ENCODE data around the gene FMNL2. TPM values are rescaled to one million over a fixed set of nuclear protein-coding genes. Genes with fewer than 3 reads are reported as not detected.

FMNL2 gene
- total and polyA plus RNA-seq, 10 donors: 8.8 to 59.3 (median 33.5) TPM

DNA sequence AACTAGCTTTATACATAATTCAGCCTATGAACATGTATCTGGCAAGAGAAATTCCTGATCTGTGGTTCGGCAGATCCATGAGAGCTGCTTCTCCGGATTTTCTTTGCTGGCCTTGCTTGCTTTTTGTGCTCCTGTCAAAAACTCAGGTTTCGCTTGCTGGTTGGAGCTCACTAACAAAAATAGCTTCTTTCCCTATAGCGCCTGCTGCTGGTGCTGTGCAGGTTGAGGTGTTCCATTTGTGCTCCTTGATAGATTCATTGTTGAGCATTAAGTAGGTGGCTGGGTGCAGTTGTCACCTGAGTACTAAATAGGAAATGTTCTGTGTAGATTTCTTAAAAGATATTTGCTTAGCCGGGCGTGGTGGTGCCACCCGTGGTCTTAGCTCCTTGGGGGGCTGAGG is 234.2 kb downstream of the FMNL2 start:
- no peak for TF ChIP-seq POLR2AphosphoS5 (IDR thresholded peaks at IDR 0.05)
- TF ChIP-seq, protein P1, sequence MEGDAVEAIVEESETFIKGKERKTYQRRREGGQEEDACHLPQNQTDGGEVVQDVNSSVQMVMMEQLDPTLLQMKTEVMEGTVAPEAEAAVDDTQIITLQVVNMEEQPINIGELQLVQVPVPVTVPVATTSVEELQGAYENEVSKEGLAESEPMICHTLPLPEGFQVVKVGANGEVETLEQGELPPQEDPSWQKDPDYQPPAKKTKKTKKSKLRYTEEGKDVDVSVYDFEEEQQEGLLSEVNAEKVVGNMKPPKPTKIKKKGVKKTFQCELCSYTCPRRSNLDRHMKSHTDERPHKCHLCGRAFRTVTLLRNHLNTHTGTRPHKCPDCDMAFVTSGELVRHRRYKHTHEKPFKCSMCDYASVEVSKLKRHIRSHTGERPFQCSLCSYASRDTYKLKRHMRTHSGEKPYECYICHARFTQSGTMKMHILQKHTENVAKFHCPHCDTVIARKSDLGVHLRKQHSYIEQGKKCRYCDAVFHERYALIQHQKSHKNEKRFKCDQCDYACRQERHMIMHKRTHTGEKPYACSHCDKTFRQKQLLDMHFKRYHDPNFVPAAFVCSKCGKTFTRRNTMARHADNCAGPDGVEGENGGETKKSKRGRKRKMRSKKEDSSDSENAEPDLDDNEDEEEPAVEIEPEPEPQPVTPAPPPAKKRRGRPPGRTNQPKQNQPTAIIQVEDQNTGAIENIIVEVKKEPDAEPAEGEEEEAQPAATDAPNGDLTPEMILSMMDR (IDR thresholded peaks at IDR 0.05 in 8 of 11, conservative IDR thresholded peaks at IDR 0.05 in 3 of 11): no peak
- WGBS, 5 donors: 93 to 97% (median 94%) methylated on average over 7 of the region's 7 CpGs

DNA sequence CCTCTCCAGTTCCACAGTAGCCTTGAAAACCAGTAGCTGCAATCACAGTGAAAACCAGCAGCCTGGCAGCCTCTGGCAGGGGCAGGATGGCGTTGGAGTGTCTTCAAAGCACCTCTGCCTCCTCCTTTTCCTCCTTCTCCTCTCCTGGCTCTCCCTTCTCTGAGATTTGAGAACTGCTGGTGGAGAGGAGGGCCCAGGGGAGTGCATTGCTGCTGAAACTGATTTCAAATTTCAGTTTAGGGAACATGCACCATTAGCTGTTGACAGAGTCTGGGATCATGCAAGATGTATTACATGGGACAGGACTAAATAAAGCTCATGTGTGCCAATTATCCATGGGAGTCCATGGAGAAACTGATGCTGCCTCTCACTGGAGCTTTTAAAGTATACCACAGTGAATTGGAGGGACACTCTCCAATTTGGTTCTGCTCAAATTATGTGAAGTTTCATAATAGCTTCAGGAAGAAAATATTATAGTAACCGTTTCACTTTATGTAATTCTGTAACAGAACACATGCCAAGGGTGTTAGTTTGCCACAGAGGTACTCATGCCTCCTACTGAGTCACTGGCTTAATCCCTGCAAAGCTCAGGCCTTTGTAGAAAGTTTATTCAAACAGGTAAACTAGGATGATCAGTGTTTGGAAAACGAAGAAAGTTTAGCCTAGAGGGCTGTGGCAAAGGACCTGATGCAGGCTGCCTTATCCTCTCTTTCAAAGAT is 236.2 kb downstream of the FMNL2 start:
- H3K27me3 ChIP-seq (replicated peaks in 1 of 7): no peaks in the 10 kb centered on the region
- H3K9me3 ChIP-seq: no peaks in the 10 kb centered on the region
- 53 to 71% (median 56%) methylated on average over 3 of the region's 3 CpGs for WGBS, 5 donors
- H3K36me3 ChIP-seq: no peaks in the 10 kb centered on the region
- intact Hi-C loops (cut with DNase I; ENCODE audit: low total_unique reads): no loop called here
- peak overlapping the region in 1 of 8 donors; percentile 56 for H3K27ac ChIP-seq
- H3K4me3 ChIP-seq: no peak overlapping the region
- TF ChIP-seq POLR2A (IDR thresholded peaks at IDR 0.05) (no peak), POLR2AphosphoS5 (IDR thresholded peaks at IDR 0.05) (no peak)
- TF ChIP-seq, protein P1 (IDR thresholded peaks at IDR 0.05 in 8 of 11, conservative IDR thresholded peaks at IDR 0.05 in 3 of 11): no peak
- DNase-seq: no peak
- peaks cover 0 to 19% (median under 1%) of the 10 kb centered on the region in 6 donors for H3K4me1 ChIP-seq

More for the DNA sequence above, 234.2 kb downstream of the FMNL2 start:
- intact Hi-C loops (cut with DNase I; ENCODE audit: low total_unique reads): no loop called here
- no peak overlapping the region for H3K4me3 ChIP-seq
- peaks cover 0 to 21% (median 3%) of the 10 kb centered on the region in 6 donors for H3K4me1 ChIP-seq
- H3K9me3 ChIP-seq: no peaks in the 10 kb centered on the region
- H3K27me3 ChIP-seq (replicated peaks in 1 of 7): no peaks in the 10 kb centered on the region
- DNase-seq: no peak
- no peaks in the 10 kb centered on the region for H3K36me3 ChIP-seq
- no peak overlapping the region for H3K27ac ChIP-seq

DNA sequence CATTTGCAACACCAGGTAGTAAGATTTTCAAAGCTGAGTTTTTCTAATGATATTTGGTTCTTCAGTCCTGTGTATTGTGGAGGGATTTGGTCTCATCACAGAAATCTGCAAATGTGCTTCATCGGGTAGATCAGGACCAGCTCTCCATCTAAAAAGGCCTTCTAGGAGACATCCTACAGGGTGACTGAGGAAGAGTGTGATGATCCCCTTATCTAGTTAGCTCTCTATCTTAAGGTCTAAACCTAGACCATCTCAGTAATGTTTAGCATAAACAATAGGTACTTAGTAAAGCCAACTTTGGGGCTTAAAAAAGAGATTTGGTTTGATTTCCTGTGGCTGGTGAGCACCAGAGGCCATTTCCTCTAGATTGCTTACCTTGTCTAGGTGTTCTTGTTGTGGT is 237.1 kb downstream of the FMNL2 start:
- no peak for TF ChIP-seq POLR2A (IDR thresholded peaks at IDR 0.05)
- TF ChIP-seq POLR2AphosphoS5 (IDR thresholded peaks at IDR 0.05): no peak
- TF ChIP-seq, protein P1 (IDR thresholded peaks at IDR 0.05 in 8 of 11, conservative IDR thresholded peaks at IDR 0.05 in 3 of 11): no peak
- 95 to 100% (median 97%) methylated on average over 1 of the region's 1 CpG for WGBS, 5 donors
- no peaks in the 10 kb centered on the region for H3K36me3 ChIP-seq
- no peak for DNase-seq
- H3K9me3 ChIP-seq: no peaks in the 10 kb centered on the region
- H3K4me1 ChIP-seq: peaks cover 0 to 12% (median 0%) of the 10 kb centered on the region in 6 donors
- no peak overlapping the region for H3K27ac ChIP-seq
- intact Hi-C loops (cut with DNase I; ENCODE audit: low total_unique reads): no loop called here
- H3K27me3 ChIP-seq (replicated peaks in 1 of 7): no peaks in the 10 kb centered on the region
- H3K4me3 ChIP-seq: no peak overlapping the region

DNA sequence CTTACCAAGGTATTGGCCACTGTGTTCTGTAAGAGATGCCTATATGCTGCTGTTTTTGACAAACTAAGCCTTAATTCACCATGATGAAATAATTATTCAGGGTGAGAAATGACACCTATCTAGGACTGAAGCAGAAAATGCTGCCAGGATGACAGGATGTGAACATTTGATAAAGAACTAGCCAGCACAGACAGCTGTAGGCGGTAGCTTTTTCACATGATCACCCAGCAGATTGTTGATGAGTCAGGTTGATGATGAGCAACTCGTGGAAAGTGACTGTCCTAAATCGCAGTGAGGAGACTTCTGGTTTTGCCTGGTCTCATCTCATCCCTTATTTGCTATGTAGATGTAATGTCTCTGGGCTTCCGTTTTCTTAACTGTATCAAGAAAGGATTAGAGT is 238.2 kb downstream of the FMNL2 start:
- Histone ChIP-seq H3K27ac (peak overlapping the region in 2 of 8 donors; percentile 3 to 6), H3K27me3 (replicated peaks in 1 of 7) (no peaks in the 10 kb centered on the region), H3K9me3 (no peaks in the 10 kb centered on the region), H3K36me3 (no peaks in the 10 kb centered on the region), H3K4me1 (peaks cover 0 to 8% (median 0%) of the 10 kb centered on the region in 6 donors), H3K4me3 (no peak overlapping the region)
- DNase-seq: no peak
- peak in 1 of 3 donors; percentile 34 for TF ChIP-seq POLR2AphosphoS5 (IDR thresholded peaks at IDR 0.05)
- TF ChIP-seq, protein P1 (IDR thresholded peaks at IDR 0.05 in 8 of 11, conservative IDR thresholded peaks at IDR 0.05 in 3 of 11): no peak
- intact Hi-C loops (cut with DNase I; ENCODE audit: low total_unique reads): no loop called here
- WGBS, 5 donors: 42 to 62% (median 45%) methylated on average over 4 of the region's 4 CpGs

Measured in spleen (tissue), 11 donors.